ENCODE results near the gene SFTA2. TPM values are rescaled to one million over a fixed set of nuclear protein-coding genes. Genes with fewer than 3 reads are reported as not detected.

SFTA2 gene
- total RNA-seq, 1 experiment from 2014 or later = not detected

GRCh38 chr6:30935018-30935417, 3.0 kb upstream of the SFTA2 start:
- no peaks in the 10 kb centered on the region for H3K9me3 Mint-ChIP-seq
- no peak overlapping the region for H2AFZ ChIP-seq (ENCODE audit: low read length)

More at GRCh38 chr6:30935018-30935417, 3.0 kb upstream of the SFTA2 start:
- DNase-seq = no peak
- Histone ChIP-seq H2BK15ac (ENCODE audit: low read depth, low read length) (no peak overlapping the region), H3K9ac (ENCODE audit: extremely low read depth, insufficient read length, low read length) (no peak overlapping the region), H3K4ac (ENCODE audit: low read depth, low read length) (no peak overlapping the region), H3K27me3 (ENCODE audit: insufficient read depth, low read length) (no peaks in the 10 kb centered on the region; the same call in 1 of the 2 replicates), H2BK5ac (ENCODE audit: insufficient read length, low read length) (no peak overlapping the region), H3K4me2 (ENCODE audit: insufficient read depth, insufficient read length, low read length) (no peak overlapping the region), H2AK5ac (ENCODE audit: insufficient read length, low read length) (no peak overlapping the region), H3T11ph (ENCODE audit: low read length) (no peak overlapping the region), H4K20me1 (ENCODE audit: control insufficient read depth, insufficient read depth, insufficient read length) (no peaks in the 10 kb centered on the region), H3K18ac (ENCODE audit: insufficient read length, low read depth, low read length) (no peak overlapping the region), H3K14ac (ENCODE audit: insufficient read depth, low read length) (no peak overlapping the region), H2BK20ac (ENCODE audit: low read depth, low read length, poor library complexity, severe bottlenecking) (no peak overlapping the region), H4K91ac (ENCODE audit: insufficient read length, low read depth, low read length) (no peak overlapping the region), H3K79me1 (ENCODE audit: insufficient read depth, low read depth, low read length, poor library complexity, severe bottlenecking) (no peaks in the 10 kb centered on the region), H3K79me2 (ENCODE audit: insufficient read depth, low read length) (no peaks in the 10 kb centered on the region), H3K23ac (ENCODE audit: insufficient read length, low read depth, low read length) (no peak overlapping the region), H2BK120ac (ENCODE audit: low read depth, low read length, poor library complexity, severe bottlenecking) (no peak overlapping the region), H3K23me2 (ENCODE audit: insufficient read length, low read depth, low read length, poor library complexity, severe bottlenecking) (no peaks in the 10 kb centered on the region), H3K4me1 (ENCODE audit: insufficient read depth, low read length) (peaks cover 2% of the 10 kb centered on the region; the same call in 1 of the 2 replicates), H4K8ac (replicated peaks; ENCODE audit: insufficient read length, low read depth, low read length) (no peak overlapping the region), H2BK12ac (ENCODE audit: insufficient read length, low read depth, low read length) (no peak overlapping the region), H3K27ac (ENCODE audit: insufficient read length, low read depth, low read length) (no peak overlapping the region), H3K56ac (ENCODE audit: insufficient read length, low read depth, low read length) (no peak overlapping the region), H4K5ac (ENCODE audit: insufficient read length, low read depth, low read length) (no peak overlapping the region), H3K9me3 (ENCODE audit: control insufficient read depth, low read depth, low read length) (no peaks in the 10 kb centered on the region)
- Mint-ChIP-seq H3K4me1 (peaks cover 13 to 32% of the 10 kb centered on the region in 2 experiments), H3K4me3 (no peak overlapping the region), H3K27me3 (ENCODE audit: low read depth) (peaks cover 6% of the 10 kb centered on the region), H3K36me3 (ENCODE audit: insufficient read depth in 1 of 3, low read depth in 3 of 3) (no peaks in the 10 kb centered on the region), H3K27ac (no peak overlapping the region)
- no CpG with 5 or more reads among the region's 3 CpGs for WGBS (ENCODE audit: extremely low coverage, insufficient read length, low lambda C conversion rate)
- TF ChIP-seq, protein P1, sequence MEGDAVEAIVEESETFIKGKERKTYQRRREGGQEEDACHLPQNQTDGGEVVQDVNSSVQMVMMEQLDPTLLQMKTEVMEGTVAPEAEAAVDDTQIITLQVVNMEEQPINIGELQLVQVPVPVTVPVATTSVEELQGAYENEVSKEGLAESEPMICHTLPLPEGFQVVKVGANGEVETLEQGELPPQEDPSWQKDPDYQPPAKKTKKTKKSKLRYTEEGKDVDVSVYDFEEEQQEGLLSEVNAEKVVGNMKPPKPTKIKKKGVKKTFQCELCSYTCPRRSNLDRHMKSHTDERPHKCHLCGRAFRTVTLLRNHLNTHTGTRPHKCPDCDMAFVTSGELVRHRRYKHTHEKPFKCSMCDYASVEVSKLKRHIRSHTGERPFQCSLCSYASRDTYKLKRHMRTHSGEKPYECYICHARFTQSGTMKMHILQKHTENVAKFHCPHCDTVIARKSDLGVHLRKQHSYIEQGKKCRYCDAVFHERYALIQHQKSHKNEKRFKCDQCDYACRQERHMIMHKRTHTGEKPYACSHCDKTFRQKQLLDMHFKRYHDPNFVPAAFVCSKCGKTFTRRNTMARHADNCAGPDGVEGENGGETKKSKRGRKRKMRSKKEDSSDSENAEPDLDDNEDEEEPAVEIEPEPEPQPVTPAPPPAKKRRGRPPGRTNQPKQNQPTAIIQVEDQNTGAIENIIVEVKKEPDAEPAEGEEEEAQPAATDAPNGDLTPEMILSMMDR (conservative IDR thresholded peaks at IDR 0.05) = no peak

All from H9 (cell line).